K562 (cell line): ENCODE data around the gene GANAB. TPM values are rescaled to one million over a fixed set of nuclear protein-coding genes. Genes with fewer than 3 reads are reported as not detected.

Experiments
- ARHGAP35 ChIP-seq: fragments of 450-650 bp; IDR thresholded peaks from 2 replicates; pipeline ENCODE4 v1.6.1; 2018; ENCODE audit not compliant: partially characterized antibody
- ATF6 ChIP-seq: sonication (generic); formaldehyde crosslinking; IDR thresholded peaks from 2 replicates; pipeline ENCODE4 v1.4.0; 2020; ENCODE audit warnings: mild to moderate bottlenecking, missing genetic modification reagents
- BACH1 ChIP-seq: fragments of 200-800 bp; sonication (Bioruptor generic); IDR thresholded peaks from 2 replicates; pipeline ENCODE4 v1.6.1; 2016; ENCODE audit warnings: missing genetic modification characterization, missing compliant biosample characterization
- CBFA2T3 ChIP-seq: fragments of 450-650 bp; IDR thresholded peaks from 2 replicates; pipeline ENCODE4 v1.6.1; 2017
- CHD1 ChIP-seq: fragments of 200-600 bp; sonication (generic); IDR thresholded peaks from one replicate; pipeline ENCODE4 v1.6.1; 2012; ENCODE audit warnings: mild to moderate bottlenecking, moderate library complexity, low read length, inconsistent platforms
- CHD2 ChIP-seq: IDR thresholded peaks from 2 replicates; pipeline ENCODE4 v1.6.1; 2011; ENCODE audit warnings: low read depth, low read length
- CTBP1 ChIP-seq: fragments of 450-650 bp; IDR thresholded peaks from 2 replicates; pipeline ENCODE4 v1.6.1; 2016; ENCODE audit warnings: borderline replicate concordance
- ESRRA ChIP-seq: fragments of 450-650 bp; IDR thresholded peaks from 2 replicates; pipeline ENCODE4 v1.6.1; 2014; ENCODE audit warnings: low read depth, mild to moderate bottlenecking, moderate library complexity, borderline replicate concordance
- GABPB2 ChIP-seq: fragments of 250-450 bp; sonication (Bioruptor Pico); conservative IDR thresholded peaks from 2 replicates; pipeline ENCODE4 v1.5.1; 2021; ENCODE audit warnings: mild to moderate bottlenecking
- HNRNPH1 ChIP-seq: fragments of 200-400 bp; formaldehyde crosslinking; optimal IDR thresholded peaks from 2 replicates; pipeline ENCODE3; 2017; ENCODE audit warnings: low read depth, mild to moderate bottlenecking, low read length, moderate library complexity
- KAT7 ChIP-seq: sonication (generic); formaldehyde crosslinking; IDR thresholded peaks from 2 replicates; pipeline ENCODE4 v1.8.0; 2022; ENCODE audit warnings: missing genetic modification reagents, mild to moderate bottlenecking, borderline replicate concordance
- KAT8 ChIP-seq: fragments of 450-650 bp; IDR thresholded peaks from 2 replicates; pipeline ENCODE4 v1.6.1; 2016; ENCODE audit warnings: low read depth, mild to moderate bottlenecking
- LCOR ChIP-seq: sonication (generic); formaldehyde crosslinking; IDR thresholded peaks from 2 replicates; pipeline ENCODE4 v1.8.0; 2022; ENCODE audit warnings: mild to moderate bottlenecking, missing genetic modification reagents
- MAZ ChIP-seq, 2 experiments: fragments of 450-650 bp in 1 of 2; sonication (generic) in 1 of 2; formaldehyde crosslinking; IDR thresholded peaks in 1 of 2; conservative IDR thresholded peaks in 1 of 2; 2 replicates each; pipeline versions ENCODE4 v1.4.0 to v1.5.0; 2020; ENCODE audit warnings: mild to moderate bottlenecking in 1 of 2, missing genetic modification reagents in 1 of 2
- MCM2 ChIP-seq: fragments of 450-650 bp; IDR thresholded peaks from 2 replicates; pipeline ENCODE4 v1.6.1; 2017; ENCODE audit warnings: low read depth, mild to moderate bottlenecking
- MED1 ChIP-seq: sonication (generic); formaldehyde crosslinking; IDR thresholded peaks from 2 replicates; pipeline ENCODE4 v1.8.1; 2023; ENCODE audit warnings: missing genetic modification reagents, borderline replicate concordance
- NCOA4 ChIP-seq: fragments of 450-650 bp; IDR thresholded peaks from 2 replicates; pipeline ENCODE4 v1.6.1; 2018; ENCODE audit warnings: mild to moderate bottlenecking; ENCODE audit not compliant: partially characterized antibody
- NR2C2 ChIP-seq, 2 experiments: fragments of 200-800 bp in 1 of 2; sonication (Bioruptor generic) in 1 of 2; sonication (generic) in 1 of 2; formaldehyde crosslinking in 1 of 2; IDR thresholded peaks; 2 replicates each; pipeline versions ENCODE4 v1.6.1 to v1.8.0; 2016 to 2022; ENCODE audit warnings: mild to moderate bottlenecking in 1 of 2, missing compliant biosample characterization in 1 of 2, missing genetic modification characterization in 1 of 2, missing genetic modification reagents in 1 of 2
- RBM14 ChIP-seq: fragments of 200-400 bp; formaldehyde crosslinking; IDR thresholded peaks from 2 replicates; pipeline ENCODE4 v1.6.1; 2018; ENCODE audit warnings: low read depth, mild to moderate bottlenecking, low read length, moderate library complexity, borderline replicate concordance; ENCODE audit not compliant: insufficient read depth
- TGIF2 ChIP-seq: sonication (generic); formaldehyde crosslinking; IDR thresholded peaks from 2 replicates; pipeline ENCODE4 v1.8.1; 2022; ENCODE audit warnings: mild to moderate bottlenecking, missing genetic modification reagents, moderate library complexity
- ZBTB49 ChIP-seq: sonication (generic); formaldehyde crosslinking; IDR thresholded peaks from 2 replicates; pipeline ENCODE4 v1.8.0; 2022; ENCODE audit warnings: missing genetic modification reagents, mild to moderate bottlenecking, borderline replicate concordance
- ZNF444 ChIP-seq: fragments of 250-450 bp; sonication (Bioruptor Pico); IDR thresholded peaks from 2 replicates; pipeline ENCODE4 v1.4.0; 2020; ENCODE audit warnings: mild to moderate bottlenecking, moderate library complexity
- polyA plus RNA-seq, 8 experiments: library from polyadenylated mRNA; depleted of rRNA in 4 of 8; stranded (reverse) in 5 of 8; unstranded in 3 of 8; fragments of >200 nt; fragmentation: Nextera tagmentation in 2 of 8; fragmentation: Illumina TruSeq in 1 of 8; extraction: Ambion mirVana in 2 of 8; extraction: Trizol in 1 of 8; gene quantifications; 2 replicates each; pipeline versions ENCODE4 v1.2.1 to v1.2.3, GENCODE V29; 2011 to 2014; ENCODE audit warnings: inconsistent platforms in 1 of 8, missing spikeins in 1 of 8
- total RNA-seq, 7 experiments: library from RNA; depleted of rRNA in 6 of 7; stranded (reverse); fragments of >200 nt in 6 of 7; fragmentation: Illumina TruSeq in 2 of 7; extraction: Trizol in 2 of 7; gene quantifications; 2 replicates each; pipeline versions ENCODE4 v1.2.1 to v1.2.3, GENCODE V29; 2011 to 2021; ENCODE audit warnings: low replicate concordance in 1 of 7
- TF ChIP-seq, protein P1 (sequence below): sonication (generic); formaldehyde crosslinking; IDR thresholded peaks from 2 replicates; pipeline ENCODE4 v1.8.1; 2023; ENCODE audit warnings: mild to moderate bottlenecking, missing genetic modification reagents

GANAB gene
- total and polyA plus RNA-seq, 9 of the 15 experiments (the other 6 are each of a cell fraction or from before 2014, with no cell fraction given) = 6.5 to 284 (median 161) TPM

GRCh38 chr11:62592146-62592815, 54.1 kb downstream of the GANAB start (continued):
- TF ChIP-seq RBM14 (no peak), CBFA2T3 (peak; percentile 69), TGIF2 (CRISPR knock-in tag) (no peak), MED1 (no peak), ARHGAP35 (no peak), CHD1 (no peak), BACH1 (tag) (no peak), KAT7 (CRISPR knock-in tag) (0 out of 2 replicates have a peak, but pooled peaks have one; percentile 51), CHD2 (0 out of 2 replicates have a peak, but pooled peaks have one; percentile 24), NR2C2 (CRISPR knock-in tag; IDR thresholded peaks at IDR 0.05) (no peak), NR2C2 (tag; IDR thresholded peaks at IDR 0.05) (no peak), ESRRA (peak; percentile 91), MAZ (CRISPR knock-in tag; conservative IDR thresholded peaks at IDR 0.05 in 1 of 2, IDR thresholded peaks at IDR 0.05 in 1 of 2) (no peak), KAT8 (no peak), GABPB2 (CRISPR knock-in tag) (no peak), ZNF444 (CRISPR knock-in tag) (no peak), MCM2 (no peak), LCOR (CRISPR knock-in tag) (peak; percentile 42; the same call in 1 of the 2 replicates), CTBP1 (peak; percentile 7; the same call in 1 of the 2 replicates), ZBTB49 (CRISPR knock-in tag) (no peak), ATF6 (CRISPR knock-in tag) (no peak), HNRNPH1 (no peak), NCOA4 (no peak)
- TF ChIP-seq, protein P1, sequence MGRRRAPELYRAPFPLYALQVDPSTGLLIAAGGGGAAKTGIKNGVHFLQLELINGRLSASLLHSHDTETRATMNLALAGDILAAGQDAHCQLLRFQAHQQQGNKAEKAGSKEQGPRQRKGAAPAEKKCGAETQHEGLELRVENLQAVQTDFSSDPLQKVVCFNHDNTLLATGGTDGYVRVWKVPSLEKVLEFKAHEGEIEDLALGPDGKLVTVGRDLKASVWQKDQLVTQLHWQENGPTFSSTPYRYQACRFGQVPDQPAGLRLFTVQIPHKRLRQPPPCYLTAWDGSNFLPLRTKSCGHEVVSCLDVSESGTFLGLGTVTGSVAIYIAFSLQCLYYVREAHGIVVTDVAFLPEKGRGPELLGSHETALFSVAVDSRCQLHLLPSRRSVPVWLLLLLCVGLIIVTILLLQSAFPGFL (CRISPR knock-in tag) = peak; percentile 74; the same call in 1 of the 2 replicates
